Activated CD4-positive, CD25-positive, alpha-beta regulatory T cell treated with anti-CD3 and anti-CD28 coated beads, Interleukin-2, amount 50 U/mL, for 72 hours (primary cell): Measurements from ENCODE around the gene SPINK2.

ENCODE experiments used
- DNase-seq: peaks from one replicate; pipeline ENCODE4 v3.0.0; 2021

The SPINK2 gene, protein sequence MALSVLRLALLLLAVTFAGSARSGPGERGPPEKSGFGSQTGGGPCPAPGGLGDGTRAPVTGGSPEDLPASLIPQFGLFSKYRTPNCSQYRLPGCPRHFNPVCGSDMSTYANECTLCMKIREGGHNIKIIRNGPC

DNA sequence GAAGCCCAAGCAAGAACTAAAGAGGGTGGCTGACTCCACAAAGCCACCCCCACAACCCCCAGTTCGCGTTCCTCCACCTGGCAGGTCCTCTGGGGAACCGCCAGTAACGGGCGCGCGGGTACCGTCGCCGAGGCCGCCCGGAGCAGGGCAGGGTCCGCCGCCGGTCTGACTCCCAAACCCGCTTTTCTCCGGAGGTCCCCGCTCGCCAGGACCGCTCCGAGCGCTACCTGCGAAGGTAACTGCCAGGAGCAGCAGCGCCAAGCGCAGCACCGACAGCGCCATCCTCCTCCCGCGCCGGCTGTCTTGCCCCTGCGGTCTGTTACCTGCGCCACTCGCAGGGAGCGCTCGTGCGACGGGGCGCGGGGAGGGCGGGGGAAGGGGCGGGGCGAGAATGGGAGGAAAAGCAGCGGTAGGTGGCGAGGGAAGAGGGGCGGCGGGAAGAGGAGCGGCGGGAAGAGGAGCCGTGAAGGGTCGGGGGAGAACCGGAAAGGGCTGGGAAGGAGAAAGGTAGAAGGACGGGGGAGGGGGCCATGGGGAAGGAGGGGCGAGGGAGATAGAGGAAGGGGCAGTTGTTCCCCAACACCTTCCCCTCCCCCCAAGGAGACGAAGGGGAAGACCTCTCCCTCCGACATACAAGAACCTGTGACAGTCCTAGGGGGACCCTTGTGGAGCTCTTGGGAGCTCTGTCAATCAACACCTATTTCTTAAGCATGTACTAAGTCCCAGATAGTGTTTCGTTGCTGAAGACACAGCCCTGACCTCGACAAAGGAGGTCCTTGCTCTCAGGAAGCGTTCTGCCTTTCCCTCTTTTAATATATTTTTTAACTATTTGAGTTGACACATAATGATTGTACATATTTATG, at the start of gene SPINK2:
SPINK2 (minus strand) TSS at position 321 of the 863 bp plus-strand sequence; CDS start at position 282, 39 bp downstream.
- peak; percentile 48 for DNase-seq

GRCh38 chr4:56870946-56871345, 49.4 kb upstream of the SPINK2 start:
- no peak for DNase-seq

GRCh38 chr4:56863441-56864139, 42.1 kb upstream of the SPINK2 start:
- no peak for DNase-seq

DNA sequence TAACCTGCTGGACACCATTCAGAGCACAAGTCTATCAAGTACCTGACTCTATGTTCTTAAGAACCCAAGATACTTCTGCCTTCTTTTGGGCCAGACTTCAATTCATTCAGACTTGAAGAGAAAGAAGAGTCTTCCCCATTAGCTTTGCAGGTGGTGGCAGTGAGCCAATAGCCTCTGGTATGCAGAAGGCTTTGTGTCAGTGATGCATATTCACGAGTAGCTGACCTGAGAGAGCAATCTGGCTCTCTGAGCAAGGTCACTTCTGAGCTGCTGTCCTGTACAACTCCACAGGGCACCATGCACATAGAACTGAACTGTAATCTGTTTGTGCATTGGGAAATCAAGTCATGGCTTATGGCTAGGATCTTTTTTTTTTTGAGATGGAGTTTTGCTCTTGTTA, 39.9 kb upstream of the SPINK2 start:
- DNase-seq: no peak

- no peak for DNase-seq
These were observed 39.3 kb upstream of the SPINK2 start for GRCh38 chr4:56860781-56861180.

DNA sequence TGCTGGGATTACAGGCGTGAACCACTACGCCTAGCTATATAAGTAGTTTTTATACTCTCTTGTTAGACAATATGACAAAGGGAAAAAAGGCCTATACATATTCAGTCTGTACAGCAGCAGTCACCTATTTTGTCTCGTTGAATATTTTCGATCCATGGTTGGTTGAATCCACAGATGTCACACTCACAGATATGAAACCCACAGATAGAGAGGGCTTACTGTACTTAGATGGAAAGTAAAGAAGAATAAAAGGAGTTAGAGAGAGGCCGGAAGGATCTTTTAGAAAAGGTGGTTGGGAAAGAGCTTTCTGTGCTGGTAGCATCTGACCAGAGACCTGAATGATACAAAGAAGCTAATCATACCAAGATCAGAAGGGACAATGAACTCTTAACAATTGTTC, 38.3 kb upstream of the SPINK2 start:
- no peak for DNase-seq

- no peak for DNase-seq
These were observed 36.3 kb upstream of the SPINK2 start for GRCh38 chr4:56857601-56858309.

GRCh38 chr4:56856656-56857055, 35.2 kb upstream of the SPINK2 start:
- no peak for DNase-seq

DNA sequence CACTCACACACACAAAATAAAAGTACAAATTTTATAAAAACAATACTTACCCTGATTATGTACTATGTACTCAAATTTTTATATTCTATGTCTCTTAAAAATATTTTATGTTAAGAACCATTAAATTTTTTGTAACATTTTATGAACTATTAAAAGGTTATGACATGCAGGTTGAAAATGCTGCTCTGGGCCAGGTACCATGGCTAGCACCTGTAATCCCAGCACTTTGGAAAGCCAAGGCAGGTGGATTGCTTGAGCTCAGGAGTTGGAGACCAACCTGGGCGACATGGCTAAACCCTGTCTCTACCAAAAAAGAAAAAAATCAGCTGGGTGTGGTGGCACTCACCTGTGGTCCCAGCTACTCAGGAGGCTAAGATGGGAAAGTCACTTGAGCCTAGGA, 29.4 kb upstream of the SPINK2 start:
- DNase-seq: no peak

DNA sequence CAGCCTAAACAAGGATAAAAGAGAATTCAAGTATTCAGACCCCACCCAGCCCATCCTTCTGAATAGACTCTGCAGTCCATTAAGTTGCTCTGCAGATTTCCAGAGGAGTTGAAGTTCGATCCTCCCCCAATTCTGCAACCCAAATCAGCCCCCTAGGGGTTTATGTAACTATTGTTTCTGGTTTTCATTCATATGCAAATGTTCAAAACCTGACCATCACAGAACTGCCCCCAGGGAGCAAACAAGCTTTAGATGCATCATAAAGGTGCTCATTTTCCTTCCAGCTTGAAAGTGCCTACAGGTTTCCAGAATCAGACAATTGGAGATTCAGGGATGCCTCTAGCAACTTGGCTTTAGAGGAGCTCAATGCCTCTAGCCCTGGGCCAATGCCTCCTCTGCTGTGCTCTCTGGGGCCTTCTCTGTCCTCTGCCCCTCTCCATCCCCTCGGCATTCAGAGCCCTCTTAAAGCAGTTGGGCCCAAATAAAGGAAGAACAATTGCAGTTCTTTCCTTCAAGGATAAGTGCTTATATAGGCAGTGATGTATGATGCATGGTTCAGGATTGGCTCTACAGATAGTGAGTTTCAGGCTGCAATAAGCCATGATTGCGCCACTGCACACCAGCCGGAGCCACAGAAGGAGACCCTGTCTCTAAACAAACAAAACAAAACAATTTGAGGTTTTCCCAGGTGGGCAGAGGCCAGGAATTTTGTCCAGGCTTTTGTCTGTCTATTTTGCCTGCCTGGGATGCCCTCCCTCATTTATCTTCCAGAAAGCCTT, 23.5 kb upstream of the SPINK2 start:
- no peak for DNase-seq

DNA sequence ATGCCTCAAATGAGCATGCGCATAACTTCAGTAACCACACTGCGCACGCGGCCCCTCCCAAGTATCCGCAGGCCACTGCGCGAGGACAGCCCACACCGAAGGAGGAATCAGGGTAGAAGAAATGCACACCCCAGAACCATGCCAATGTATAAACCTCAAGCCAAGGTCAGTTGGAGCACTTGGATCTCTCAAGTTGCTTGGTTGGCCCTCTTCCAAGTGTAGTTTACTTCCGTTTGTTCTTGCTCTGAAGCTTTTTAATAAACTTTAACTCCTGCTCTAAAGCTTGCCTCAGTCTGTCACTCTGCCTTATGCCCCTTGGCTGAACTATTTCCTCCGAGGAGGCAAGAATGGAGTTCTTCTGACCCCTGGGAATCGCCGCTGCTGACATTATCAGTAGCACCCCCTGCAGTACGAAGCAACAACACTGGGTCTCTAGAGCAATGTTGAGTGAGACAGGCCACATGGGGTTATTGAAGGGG, 22.0 kb upstream of the SPINK2 start:
- DNase-seq: no peak

GRCh38 chr4:56840559-56840958, 19.1 kb upstream of the SPINK2 start:
- no peak for DNase-seq

GRCh38 chr4:56828784-56829535, 7.5 kb upstream of the SPINK2 start:
- DNase-seq: no peak

DNA sequence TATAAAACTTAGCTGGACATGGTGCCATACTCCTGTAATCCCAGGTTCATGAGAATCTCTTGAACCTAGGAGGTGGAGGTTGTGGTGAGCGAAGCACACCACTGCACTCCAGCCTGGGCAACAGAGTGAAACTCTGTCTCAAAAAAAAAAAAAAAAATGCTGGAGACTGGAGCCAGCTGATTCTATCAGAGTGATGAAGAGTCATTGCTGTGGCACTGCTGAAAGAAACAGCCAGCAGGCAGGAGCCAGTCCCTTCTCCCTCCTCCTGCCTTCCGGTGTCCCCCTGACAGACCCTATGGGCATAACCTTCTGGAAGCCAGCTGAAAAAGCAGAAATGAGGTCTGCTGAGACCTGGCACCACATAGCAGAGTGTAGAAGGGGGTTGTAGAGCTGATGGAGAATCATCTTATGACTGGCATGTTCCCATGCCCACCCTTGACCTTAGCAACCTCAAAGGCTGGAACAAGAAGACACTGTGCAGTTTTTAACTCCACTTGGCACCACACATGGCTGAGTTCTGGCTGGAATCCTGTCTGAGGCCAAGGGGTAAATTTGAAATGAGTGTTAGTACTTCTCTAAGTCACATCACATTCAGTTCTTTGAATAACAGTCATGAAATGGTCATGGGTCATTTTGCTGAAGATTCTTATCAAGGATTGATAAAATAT, 2.6 kb upstream of the SPINK2 start:
- DNase-seq: no peak

- no peak for DNase-seq
These were observed 2.7 kb downstream of the SPINK2 start for GRCh38 chr4:56818797-56819196.

DNA sequence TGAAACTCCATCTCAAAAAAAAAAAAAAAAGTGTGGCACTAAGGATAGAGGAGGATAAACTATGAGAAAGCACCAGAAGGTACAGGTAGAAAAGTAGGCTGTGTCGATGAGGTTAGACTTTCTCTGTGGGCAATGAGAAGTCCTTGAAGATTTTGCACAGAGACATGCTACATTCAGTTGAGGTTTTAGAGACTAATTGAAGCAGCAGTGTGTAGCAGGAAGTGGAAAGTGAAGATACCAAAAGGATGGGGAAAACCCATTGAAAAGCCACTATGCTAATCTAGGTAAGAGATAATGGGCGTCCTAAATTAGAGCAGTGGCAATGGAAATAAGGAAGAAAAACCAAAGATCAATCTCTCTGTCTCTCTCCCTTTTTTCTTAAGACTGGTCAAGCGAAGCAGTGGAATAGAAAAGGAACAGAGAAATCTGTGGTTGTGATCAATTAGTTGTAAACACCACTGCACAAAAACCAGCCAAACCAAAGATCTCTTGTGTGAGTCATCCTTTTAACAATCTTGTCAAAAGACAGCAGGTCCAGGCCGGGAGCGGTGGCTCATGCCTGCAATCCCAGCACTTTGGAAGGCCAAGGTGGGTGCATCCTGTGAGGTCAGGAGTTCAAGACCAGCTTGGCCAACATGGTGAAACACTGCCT, 3.5 kb downstream of the SPINK2 start:
- DNase-seq: peak; percentile 39

GRCh38 chr4:56806666-56807065, 14.8 kb downstream of the SPINK2 start:
- DNase-seq: no peak

DNA sequence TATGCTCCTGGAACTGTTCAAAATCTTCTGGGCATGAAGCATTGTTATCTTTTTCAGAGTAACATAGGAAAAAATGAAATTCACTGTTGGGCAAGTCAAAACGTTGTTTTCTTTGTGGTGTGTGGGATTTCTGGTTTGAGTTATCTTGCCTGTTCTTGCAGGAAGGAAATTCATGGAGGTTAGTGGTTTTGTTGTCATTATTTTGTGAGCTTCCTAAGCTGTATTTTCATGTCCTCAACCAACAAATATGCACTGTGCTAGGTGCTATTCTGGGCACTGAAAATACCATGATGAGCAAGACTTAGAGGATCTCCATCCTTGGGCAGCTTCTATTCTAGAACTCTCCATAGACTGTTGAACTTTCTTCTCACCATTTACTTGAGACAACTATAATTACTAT, 16.9 kb downstream of the SPINK2 start:
- no peak for DNase-seq

DNA sequence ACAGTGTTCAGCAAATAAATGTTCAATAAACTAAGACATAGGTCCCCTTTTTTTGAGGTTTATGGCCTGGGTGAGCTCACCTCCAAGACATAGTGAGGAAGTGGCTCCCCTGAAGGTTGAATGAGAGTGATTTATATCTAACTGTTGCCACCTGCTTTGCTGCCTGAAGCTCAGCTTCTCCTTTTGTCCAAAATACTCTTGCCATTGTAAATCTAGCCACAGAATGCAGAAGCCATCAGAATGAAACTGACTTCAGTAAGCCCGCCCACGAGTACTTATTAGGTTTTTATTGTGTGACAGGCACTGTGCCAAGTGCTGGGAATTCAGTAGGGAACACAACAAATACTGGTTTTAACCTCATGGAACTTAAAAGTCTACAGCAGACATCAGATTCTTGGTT, 18.0 kb downstream of the SPINK2 start:
- no peak for DNase-seq
